Activated CD8-positive, alpha-beta T cell treated with anti-CD3 and anti-CD28 coated beads for 36 hours (primary cell): Measurements from ENCODE around the gene OTULIN. TPM values are rescaled to one million over a fixed set of nuclear protein-coding genes. Genes with fewer than 3 reads are reported as not detected.

ENCODE experiments used
- ATAC-seq: fragments of 200-7000 bp; cut with Tn5 transposase; one replicate; pipeline ENCODE4 v1.10.0; 2021; ENCODE audit warnings: mild to moderate bottlenecking, moderate library complexity
- CTCF ChIA-PET: fragments of 350-600 bp; sonication (Branson Sonifier 250); formaldehyde crosslinking; loops from one replicate; lab custom pipeline; 2021; ENCODE audit warnings: antibody characterized with exemption; lab: Charles Lee
- POLR2A ChIA-PET: fragments of 350-600 bp; sonication (Branson Sonifier 250); formaldehyde crosslinking; loops from one replicate; lab custom pipeline; 2021; ENCODE audit warnings: antibody characterized with exemption; lab: Charles Lee
- DNase-seq: peaks from one replicate; pipeline ENCODE4 v3.0.0-alpha.2; 2020
- H3K27ac Mint-ChIP-seq: one replicate; pipeline ENCODE4 v1.8.0; 2021; ENCODE audit warnings: mild to moderate bottlenecking, mixed read lengths
- H3K27me3 Mint-ChIP-seq: one replicate; pipeline ENCODE4 v1.8.0; 2021; ENCODE audit warnings: mixed read lengths
- H3K36me3 Mint-ChIP-seq: one replicate; pipeline ENCODE4 v1.8.0; 2021; ENCODE audit warnings: low read depth, mixed read lengths
- H3K4me1 Mint-ChIP-seq: one replicate; pipeline ENCODE4 v1.8.0; 2021; ENCODE audit warnings: low read depth, mixed read lengths
- H3K4me3 Mint-ChIP-seq: one replicate; pipeline ENCODE4 v1.8.0; 2021; ENCODE audit warnings: mild to moderate bottlenecking, moderate library complexity, mixed read lengths
- H3K9me3 Mint-ChIP-seq: one replicate; pipeline ENCODE4 v1.8.0; 2021; ENCODE audit warnings: mixed read lengths
- intact Hi-C: fragments of 100-400 bp; cut with micrococcal nuclease; formaldehyde crosslinking; loops from one replicate; pipeline ENCODE4 v1.10.0; 2022
- total RNA-seq, 2 experiments: library from RNA; stranded (reverse); gene quantifications; one replicate each; pipeline ENCODE4 v1.2.3, GENCODE V29; 2021
- TF ChIP-seq, protein P1 (sequence below): fragments of 200-600 bp; IDR thresholded peaks from one replicate; pipeline ENCODE4 v1.8.0; 2022; ENCODE audit warnings: antibody characterized with exemption, mild to moderate bottlenecking

Gene OTULIN
- total RNA-seq, 2 experiments from 2014 or later: 59.6 to 60.5 TPM

- POLR2A ChIA-PET: no interaction called here
- Mint-ChIP-seq H3K27ac (no peak overlapping the region), H3K27me3 (no peaks in the 10 kb centered on the region), H3K4me1 (peaks cover 2% of the 10 kb centered on the region), H3K36me3 (peaks cover 3% of the 10 kb centered on the region), H3K4me3 (no peak overlapping the region), H3K9me3 (no peaks in the 10 kb centered on the region)
- intact Hi-C loops: no loop called here
- DNase-seq (no peak), ATAC-seq (no peak)
- TF ChIP-seq, protein P1, sequence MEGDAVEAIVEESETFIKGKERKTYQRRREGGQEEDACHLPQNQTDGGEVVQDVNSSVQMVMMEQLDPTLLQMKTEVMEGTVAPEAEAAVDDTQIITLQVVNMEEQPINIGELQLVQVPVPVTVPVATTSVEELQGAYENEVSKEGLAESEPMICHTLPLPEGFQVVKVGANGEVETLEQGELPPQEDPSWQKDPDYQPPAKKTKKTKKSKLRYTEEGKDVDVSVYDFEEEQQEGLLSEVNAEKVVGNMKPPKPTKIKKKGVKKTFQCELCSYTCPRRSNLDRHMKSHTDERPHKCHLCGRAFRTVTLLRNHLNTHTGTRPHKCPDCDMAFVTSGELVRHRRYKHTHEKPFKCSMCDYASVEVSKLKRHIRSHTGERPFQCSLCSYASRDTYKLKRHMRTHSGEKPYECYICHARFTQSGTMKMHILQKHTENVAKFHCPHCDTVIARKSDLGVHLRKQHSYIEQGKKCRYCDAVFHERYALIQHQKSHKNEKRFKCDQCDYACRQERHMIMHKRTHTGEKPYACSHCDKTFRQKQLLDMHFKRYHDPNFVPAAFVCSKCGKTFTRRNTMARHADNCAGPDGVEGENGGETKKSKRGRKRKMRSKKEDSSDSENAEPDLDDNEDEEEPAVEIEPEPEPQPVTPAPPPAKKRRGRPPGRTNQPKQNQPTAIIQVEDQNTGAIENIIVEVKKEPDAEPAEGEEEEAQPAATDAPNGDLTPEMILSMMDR: no peak
- CTCF ChIA-PET: interaction anchor here (1.1 to 2.1 kb wide), 3 partner anchors 11 to 272 kb away, joined by 3 to 14 read pairs (median 7); partner anchors contain the start of gene ANKH
Measured at GRCh38 chr5:14730881-14731280, 66.4 kb downstream of the OTULIN start.

DNA sequence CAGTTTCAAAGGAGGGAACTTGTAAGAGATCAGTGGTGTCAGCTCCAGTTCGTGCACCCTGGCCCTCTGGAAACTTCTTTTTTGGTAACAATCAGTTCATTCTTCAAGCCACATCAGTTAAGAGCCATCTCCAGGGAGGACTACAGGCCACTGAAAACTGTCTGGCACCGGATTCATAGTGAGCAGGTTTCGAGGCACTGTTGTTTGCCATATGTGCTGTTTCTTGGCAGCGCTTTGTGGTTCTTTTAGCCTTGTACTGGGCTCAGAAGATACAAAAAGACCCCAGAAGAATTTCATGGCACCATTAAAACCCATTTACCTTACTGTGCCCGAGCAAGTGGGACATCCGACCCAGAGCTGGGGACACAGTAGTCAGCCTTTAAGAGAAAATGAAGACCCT is 68.5 kb downstream of the OTULIN start:
- intact Hi-C loops: no loop called here
- Mint-ChIP-seq H3K27ac (peak overlapping the region; percentile 37), H3K36me3 (peaks cover 6% of the 10 kb centered on the region)

DNA sequence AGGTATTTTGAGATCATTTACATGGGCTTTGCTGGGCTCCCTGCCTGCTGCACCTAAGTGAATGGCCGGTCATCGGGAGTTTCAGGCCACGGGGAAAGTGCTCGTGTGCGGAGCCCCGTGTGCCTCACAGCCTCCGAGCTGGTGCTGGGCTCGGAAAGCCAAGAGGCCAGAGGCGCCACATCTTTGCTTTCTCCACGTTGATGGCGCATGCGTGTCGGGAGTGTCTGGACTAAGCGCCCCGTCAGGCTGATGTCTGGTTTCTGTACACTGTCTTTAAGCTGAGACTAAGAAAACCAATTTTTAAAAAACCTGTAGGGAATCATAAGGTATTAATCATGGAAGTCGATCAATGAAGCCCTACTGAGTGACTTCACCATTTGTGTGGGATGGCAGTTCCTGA is 69.1 kb downstream of the OTULIN start:
- ChIA-PET POLR2A (no interaction called here), CTCF (no interaction called here)
- TF ChIP-seq, protein P1: no peak
- H3K27me3 Mint-ChIP-seq: no peaks in the 10 kb centered on the region
- H3K9me3 Mint-ChIP-seq: no peaks in the 10 kb centered on the region
- no peak overlapping the region for H3K27ac Mint-ChIP-seq
- peaks cover 9% of the 10 kb centered on the region for H3K36me3 Mint-ChIP-seq
- ATAC-seq (no peak), DNase-seq (no peak)
- no peak overlapping the region for H3K4me3 Mint-ChIP-seq
- intact Hi-C loops: no loop called here
- no peaks in the 10 kb centered on the region for H3K4me1 Mint-ChIP-seq

More for the DNA sequence above, 68.5 kb downstream of the OTULIN start:
- TF ChIP-seq, protein P1: no peak
- Mint-ChIP-seq H3K9me3 (no peaks in the 10 kb centered on the region), H3K4me1 (no peaks in the 10 kb centered on the region), H3K4me3 (no peak overlapping the region), H3K27me3 (no peaks in the 10 kb centered on the region)
- DNase-seq (no peak), ATAC-seq (no peak)
- CTCF ChIA-PET: interaction anchor here (0.6 to 2.1 kb wide), 3 partner anchors 47 to 273 kb away, joined by 3 to 14 read pairs (median 4); no protein-coding TSS in a partner anchor
- POLR2A ChIA-PET: interaction anchor here (1.1 kb wide), 1 partner anchor 260 kb away, joined by 3 read pairs; no protein-coding TSS in a partner anchor

- ChIA-PET CTCF (no interaction called here), POLR2A (no interaction called here)
- intact Hi-C loops: no loop called here
- H3K27me3 Mint-ChIP-seq: no peaks in the 10 kb centered on the region
- no peak overlapping the region for H3K4me3 Mint-ChIP-seq
- H3K9me3 Mint-ChIP-seq: no peaks in the 10 kb centered on the region
- peaks cover 11% of the 10 kb centered on the region for H3K36me3 Mint-ChIP-seq
- H3K27ac Mint-ChIP-seq: no peak overlapping the region
- DNase-seq: no peak
- ATAC-seq: no peak
- TF ChIP-seq, protein P1: no peak
- no peaks in the 10 kb centered on the region for H3K4me1 Mint-ChIP-seq
Measured at GRCh38 chr5:14734396-14734795, 69.9 kb downstream of the OTULIN start.

DNA sequence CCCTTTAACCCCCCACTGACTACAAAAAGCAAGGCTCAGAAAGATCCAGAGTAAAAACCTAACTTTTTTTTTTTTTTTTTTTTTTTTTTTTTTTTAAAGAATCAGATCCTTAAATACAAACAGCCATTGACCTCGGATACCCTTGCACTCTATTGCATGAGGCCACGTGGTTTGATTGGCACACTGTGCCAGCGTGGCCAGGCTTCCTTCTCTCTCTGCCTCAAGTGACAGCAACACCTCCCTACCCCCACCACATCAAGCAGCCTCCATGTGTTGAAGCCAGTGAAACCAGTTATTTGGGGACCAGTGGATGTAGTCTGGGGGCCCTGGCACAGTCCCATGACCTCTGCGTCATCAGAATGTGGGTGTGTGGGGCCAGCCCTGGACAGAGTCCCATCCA is 71.4 kb downstream of the OTULIN start:
- ATAC-seq (no peak), DNase-seq (no peak)
- intact Hi-C loops: no loop called here
- CTCF ChIA-PET: no interaction called here
- H3K9me3 Mint-ChIP-seq: no peaks in the 10 kb centered on the region
- H3K27ac Mint-ChIP-seq: no peak overlapping the region
- TF ChIP-seq, protein P1: no peak
- POLR2A ChIA-PET: no interaction called here
- H3K36me3 Mint-ChIP-seq: peaks cover 14% of the 10 kb centered on the region
- no peaks in the 10 kb centered on the region for H3K4me1 Mint-ChIP-seq
- H3K27me3 Mint-ChIP-seq: no peaks in the 10 kb centered on the region
- H3K4me3 Mint-ChIP-seq: no peak overlapping the region
